A549 treated with AZD9567 at 1 μM for 4 hours (cell line): ENCODE measurements around the gene CLEC1B. TPM values are rescaled to one million over a fixed set of nuclear protein-coding genes. Genes with fewer than 3 reads are reported as not detected.

Source experiments
- total RNA-seq: library from RNA; stranded (reverse); fragments of 200-300 nt; extraction: Qiagen RNA extraction; gene quantifications from 5 replicates; pipeline ENCODE4 v1.2.3, GENCODE V29; 2022; ENCODE audit not compliant: insufficient read depth

The CLEC1B gene
- total RNA-seq: not detected in 5 replicates

DNA sequence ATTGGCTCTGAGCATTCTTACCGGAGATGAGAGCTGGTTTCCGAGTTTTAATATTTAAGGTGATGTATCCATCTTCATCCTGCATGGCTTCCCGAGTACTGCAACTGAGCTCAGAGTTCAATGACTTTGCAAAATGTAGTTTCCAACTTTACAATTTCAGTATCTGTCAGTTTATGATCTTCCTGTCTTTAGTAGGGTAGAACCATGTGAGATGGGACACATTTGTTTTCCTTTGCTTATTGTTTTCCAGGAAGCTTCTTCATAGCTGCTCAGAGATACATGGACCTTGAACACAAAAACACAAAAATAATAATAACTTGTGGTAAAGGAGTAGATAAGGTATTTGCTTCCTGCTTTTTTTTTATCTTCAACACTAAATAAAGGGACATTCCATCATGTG, at the start of gene CLEC1B:
Gene CLEC1B, minus strand, starts transcription at position 106 of the 400 bp plus-strand sequence. Its CDS starts 21 bp downstream, at position 85.

DNA sequence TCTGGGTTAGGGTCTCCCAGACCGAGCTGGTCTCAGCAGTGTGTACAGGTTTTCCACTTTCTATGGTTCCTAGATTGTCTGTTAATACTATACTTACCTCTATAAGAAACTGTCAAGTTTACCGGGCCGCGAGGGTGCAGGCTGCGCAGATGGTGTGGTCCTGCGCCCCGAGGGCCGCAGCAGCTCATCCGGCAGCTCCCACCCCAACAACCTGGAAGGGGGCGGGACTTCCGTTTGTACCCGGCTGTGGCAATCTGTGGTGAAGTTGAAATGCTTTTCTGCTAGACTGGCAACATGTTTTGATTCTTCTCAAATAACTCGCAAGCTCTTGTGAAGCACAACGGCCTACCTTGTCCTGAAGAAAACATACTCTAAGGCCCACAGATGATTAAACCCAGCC, 31.5 kb upstream of the CLEC1B start, which contains the start of gene CLEC9A:
Gene CLEC9A, plus strand, starts transcription at position 237 of the 400 bp plus-strand sequence. CDS start 22,006 bp downstream, outside the sequence.

DNA sequence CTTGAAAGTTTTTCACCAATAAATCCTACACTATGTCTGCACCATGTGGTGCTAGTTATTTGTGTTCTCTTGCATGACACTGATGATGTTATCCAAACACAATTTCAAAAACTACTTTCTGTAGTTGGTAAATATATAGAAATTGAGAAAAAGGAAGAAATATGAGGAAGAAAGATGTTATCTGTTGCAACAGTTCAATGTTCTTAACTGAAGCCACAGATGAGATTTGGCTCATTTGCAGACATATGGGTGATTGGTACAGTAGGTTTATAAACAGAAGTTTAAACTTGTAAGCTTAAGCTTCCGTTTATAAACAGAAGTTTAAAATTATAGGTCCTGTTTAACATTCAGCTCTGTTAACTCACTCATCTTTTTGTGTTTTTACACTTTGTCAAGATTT, 27.7 kb downstream of the CLEC1B start, which contains the start of gene CLEC12A:
Gene CLEC12A, plus strand, starts transcription at position 229 of the 400 bp plus-strand sequence. CDS start 188 bp downstream, outside the sequence.

Other genes with a start within 250 kb of the CLEC1B start
- not detected in 5 replicates for gene CD69, start 238.2 kb downstream of the CLEC1B start, total RNA-seq
- not detected in 5 replicates for gene KLRF1, start 171.6 kb downstream of the CLEC1B start, total RNA-seq
- gene CLEC2B, start 129.8 kb downstream of the CLEC1B start, total RNA-seq: 1.1 to 3.3 TPM (median 1.2 TPM) in 5 replicates
- gene KLRF2, start 117.6 kb downstream of the CLEC1B start, total RNA-seq: not detected in 5 replicates
- gene CLEC2A, start 66.8 kb downstream of the CLEC1B start, total RNA-seq: not detected in 5 replicates
- gene CLEC12A, start 27.7 kb downstream of the CLEC1B start, total RNA-seq: not detected in 5 replicates
- gene CLEC12B, start 11.5 kb upstream of the CLEC1B start, total RNA-seq: not detected in 5 replicates
- not detected in 5 replicates for gene CLEC9A, start 31.6 kb upstream of the CLEC1B start, total RNA-seq
- gene CLEC1A, start 99.9 kb upstream of the CLEC1B start, total RNA-seq: not detected in 5 replicates
- not detected in 5 replicates for gene CLEC7A, start 131.1 kb upstream of the CLEC1B start, total RNA-seq
- 0.60 to 3.7 TPM (median 1.5 TPM) in 5 replicates for gene OLR1, start 173.0 kb upstream of the CLEC1B start, total RNA-seq
- 0.02 to 0.31 TPM (median 0.19 TPM) in 3 of 5 replicates, not detected in the others for gene TMEM52B, start 179.9 kb upstream of the CLEC1B start, total RNA-seq
- gene GABARAPL1, start 213.8 kb upstream of the CLEC1B start, total RNA-seq: 30.2 to 41.4 TPM (median 36.2 TPM) in 5 replicates